HepG2 (cell line): Measurements from ENCODE around the gene RCC1. TPM values are rescaled to one million over a fixed set of nuclear protein-coding genes. Genes with fewer than 3 reads are reported as not detected.

Experiments
- CBX5 ChIP-seq: sonication (generic); formaldehyde crosslinking; IDR thresholded peaks from 2 replicates; pipeline ENCODE4 v1.4.0; 2020; ENCODE audit warnings: missing genetic modification reagents, borderline replicate concordance
- CHD2 ChIP-seq: IDR thresholded peaks from 2 replicates; pipeline ENCODE4 v1.6.1; 2011; ENCODE audit warnings: low read depth, low read length, improper control_type of control experiment
- CREM ChIP-seq, 2 experiments: sonication (generic) in 1 of 2; formaldehyde crosslinking in 1 of 2; IDR thresholded peaks; 2 replicates each; pipeline versions ENCODE4 v1.4.0 to v1.6.1; 2016 to 2020; ENCODE audit warnings: antibody characterized with exemption in 1 of 2, mild to moderate bottlenecking in 1 of 2, missing genetic modification reagents in 1 of 2
- CSRNP1 ChIP-seq: sonication (generic); formaldehyde crosslinking; IDR thresholded peaks from 2 replicates; pipeline ENCODE4 v1.8.1; 2023; ENCODE audit warnings: mild to moderate bottlenecking, missing genetic modification reagents
- DZIP1 ChIP-seq: sonication (generic); formaldehyde crosslinking; IDR thresholded peaks from 2 replicates; pipeline ENCODE4 v1.5.0; 2020; ENCODE audit warnings: mild to moderate bottlenecking, missing genetic modification reagents
- EP300 ChIP-seq, 3 experiments: sonication (generic) in 1 of 3; formaldehyde crosslinking in 1 of 3; IDR thresholded peaks; 2 replicates each; pipeline versions ENCODE4 v1.5.1 to v1.6.1; 2011 to 2020; ENCODE audit warnings: low read depth in 2 of 3, low read length in 2 of 3, borderline replicate concordance in 1 of 3, improper control_type of control experiment in 1 of 3, mild to moderate bottlenecking in 1 of 3, missing genetic modification reagents in 1 of 3, moderate library complexity in 1 of 3
- EZH2 ChIP-seq: conservative IDR thresholded peaks from 2 replicates; pipeline ENCODE4 v1.6.1; 2012; ENCODE audit warnings: mild to moderate bottlenecking, low read depth, low read length, moderate library complexity
- IKZF4 ChIP-seq: sonication (generic); formaldehyde crosslinking; IDR thresholded peaks from 2 replicates; pipeline ENCODE4 v1.5.1; 2020; ENCODE audit warnings: borderline replicate concordance, mild to moderate bottlenecking, low read depth, missing genetic modification reagents; ENCODE audit errors: not compliant biosample characterization
- MNT ChIP-seq: fragments of 450-650 bp; IDR thresholded peaks from 2 replicates; pipeline ENCODE4 v1.6.1; 2016
- NFE2L1 ChIP-seq: sonication (generic); formaldehyde crosslinking; IDR thresholded peaks from 2 replicates; pipeline ENCODE4 v1.4.0; 2020; ENCODE audit warnings: missing genetic modification reagents, mild to moderate bottlenecking, borderline replicate concordance
- POLR2G ChIP-seq: fragments of 200-400 bp; formaldehyde crosslinking; IDR thresholded peaks from 2 replicates; pipeline ENCODE4 v1.6.1; 2018; ENCODE audit warnings: mild to moderate bottlenecking, low read depth, low read length, moderate library complexity
- RCOR2 ChIP-seq: IDR thresholded peaks from 2 replicates; pipeline ENCODE4 v1.6.1; 2016; ENCODE audit warnings: missing biosample characterization, missing genetic modification reagents
- RORA ChIP-seq: sonication (generic); formaldehyde crosslinking; IDR thresholded peaks from 2 replicates; pipeline ENCODE4 v1.5.0; 2020; ENCODE audit warnings: mild to moderate bottlenecking, missing genetic modification reagents, moderate library complexity
- SMARCE1 ChIP-seq: fragments of 450-650 bp; IDR thresholded peaks from 2 replicates; pipeline ENCODE4 v1.6.1; 2017; ENCODE audit warnings: borderline replicate concordance
- SP2 ChIP-seq: sonication (generic); formaldehyde crosslinking; IDR thresholded peaks from 2 replicates; pipeline ENCODE4 v1.5.1; 2020; ENCODE audit warnings: mild to moderate bottlenecking, missing genetic modification reagents
- SRSF9 ChIP-seq: fragments of 200-400 bp; formaldehyde crosslinking; IDR thresholded peaks from 2 replicates; pipeline ENCODE4 v1.6.1; 2018; ENCODE audit warnings: borderline replicate concordance, mild to moderate bottlenecking, low read depth, low read length; ENCODE audit not compliant: insufficient read depth, poor library complexity, severe bottlenecking
- TERF1 ChIP-seq: sonication (generic); formaldehyde crosslinking; IDR thresholded peaks from 2 replicates; pipeline ENCODE4 v1.8.0; 2022; ENCODE audit warnings: mild to moderate bottlenecking, missing genetic modification reagents, moderate library complexity
- ZNF230 ChIP-seq: sonication (generic); formaldehyde crosslinking; IDR thresholded peaks from 2 replicates; pipeline ENCODE4 v1.4.0; 2020; ENCODE audit warnings: mild to moderate bottlenecking, missing genetic modification reagents
- ZNF563 ChIP-seq: sonication (generic); formaldehyde crosslinking; IDR thresholded peaks from 2 replicates; pipeline ENCODE4 v1.8.0; 2022; ENCODE audit warnings: mild to moderate bottlenecking, moderate library complexity, missing genetic modification reagents
- ZSCAN30 ChIP-seq: sonication (generic); formaldehyde crosslinking; IDR thresholded peaks from 2 replicates; pipeline ENCODE4 v1.5.0; 2020; ENCODE audit warnings: mild to moderate bottlenecking, missing genetic modification reagents
- polyA plus RNA-seq, 8 experiments: library from polyadenylated mRNA; depleted of rRNA in 3 of 8; stranded (reverse) in 7 of 8; unstranded in 1 of 8; fragments of >200 nt; fragmentation: Illumina TruSeq in 4 of 8; extraction: Trizol in 4 of 8; gene quantifications; 2 replicates each; pipeline versions ENCODE4 v1.2.1 to v1.2.3, GENCODE V29; 2011 to 2016; ENCODE audit warnings: low read depth in 4 of 8, missing spikeins in 1 of 8, mixed read lengths in 1 of 8; ENCODE audit not compliant: insufficient read depth in 1 of 8
- total RNA-seq, 5 experiments: library from RNA; depleted of rRNA; stranded (reverse); fragments of >200 nt; fragmentation: Illumina TruSeq; extraction: Trizol; gene quantifications; 2 replicates each; pipeline ENCODE4 v1.2.3, GENCODE V29; 2016; ENCODE audit warnings: low read depth in 1 of 5

The RCC1 gene
- total and polyA plus RNA-seq, 2 of the 13 experiments (the other 11 are each of a cell fraction or from before 2014, with no cell fraction given), result 47.2 to 80.8 TPM

- TF ChIP-seq CBX5 (CRISPR knock-in tag), result peak; percentile 38; the same call in 1 of the 2 replicates
- TF ChIP-seq TERF1 (CRISPR knock-in tag), result no peak
- peak; percentile 28 for TF ChIP-seq MNT
- TF ChIP-seq SP2 (CRISPR knock-in tag), result no peak
- TF ChIP-seq RORA (CRISPR knock-in tag), result no peak
- TF ChIP-seq ZNF563 (CRISPR knock-in tag), result peak; percentile 30; the same call in 1 of the 2 replicates
- peak; percentile 84 for TF ChIP-seq IKZF4
- peak; percentile 95 for TF ChIP-seq POLR2G
- no peak for TF ChIP-seq ZNF230 (CRISPR knock-in tag)
- TF ChIP-seq NFE2L1 (CRISPR knock-in tag), result no peak
- TF ChIP-seq ZSCAN30 (CRISPR knock-in tag), result peak; percentile 75; the same call in 1 of the 2 replicates
- peak; percentile 52; the same call in 1 of the 2 replicates for TF ChIP-seq CSRNP1 (CRISPR knock-in tag)
- TF ChIP-seq CHD2, result no peak
- no peak for TF ChIP-seq EZH2
- no peak for TF ChIP-seq SRSF9
- TF ChIP-seq CREM (IDR thresholded peaks at IDR 0.05), result no peak
- TF ChIP-seq CREM (CRISPR knock-in tag; IDR thresholded peaks at IDR 0.05), result no peak
- peak in 1 of 2 experiments; percentile 56; a peak in 2 of 4 replicates for TF ChIP-seq EP300 (IDR thresholded peaks at IDR 0.05; ENCODE audit: low read depth in 2 of 2, low read length in 2 of 2)
- no peak for TF ChIP-seq EP300 (CRISPR knock-in tag; IDR thresholded peaks at IDR 0.05; ENCODE audit: borderline replicate concordance)
- TF ChIP-seq RCOR2 (CRISPR knock-in tag), result no peak
- TF ChIP-seq DZIP1 (CRISPR knock-in tag), result peak; percentile 78; the same call in 1 of the 2 replicates
- no peak for TF ChIP-seq SMARCE1
Observed at GRCh38 chr1:28552758-28553663, 47.2 kb downstream of the RCC1 start, which contains the start of gene TRNAU1AP (continued).
